ENCODE data around the gene TTR.

Gene TTR

DNA sequence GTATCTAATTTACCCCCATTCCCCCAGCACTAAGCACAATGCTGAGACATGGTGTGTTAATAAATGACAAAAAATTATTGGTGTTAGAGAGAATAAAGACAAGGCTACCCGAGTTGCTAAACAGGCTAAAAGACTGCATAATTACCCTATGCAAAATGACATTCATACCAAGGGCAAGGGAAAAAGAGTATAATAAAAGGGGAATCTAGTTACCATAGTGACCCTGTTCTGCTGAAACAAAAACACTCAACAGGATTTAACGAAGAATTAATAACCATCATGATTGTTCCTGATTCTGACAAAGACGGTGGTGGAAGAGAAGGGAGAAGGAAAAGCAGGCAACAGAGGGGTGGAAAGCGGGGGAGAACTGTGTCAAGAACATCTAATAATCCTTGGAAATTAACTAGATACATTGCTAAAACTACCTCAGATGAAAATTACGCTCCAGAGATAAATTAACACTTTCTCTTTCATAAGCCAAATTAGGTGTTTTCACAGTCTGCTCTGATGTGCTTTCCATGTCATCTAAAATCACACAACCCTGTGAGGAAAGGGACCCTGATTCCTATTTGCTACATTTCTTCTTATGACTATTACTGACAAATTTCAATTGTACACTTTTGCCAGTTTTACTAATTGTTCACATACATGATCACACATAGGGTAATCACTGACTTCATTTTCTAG is 25.5 kb downstream of the TTR start:
- no peak for DNase-seq

DNA sequence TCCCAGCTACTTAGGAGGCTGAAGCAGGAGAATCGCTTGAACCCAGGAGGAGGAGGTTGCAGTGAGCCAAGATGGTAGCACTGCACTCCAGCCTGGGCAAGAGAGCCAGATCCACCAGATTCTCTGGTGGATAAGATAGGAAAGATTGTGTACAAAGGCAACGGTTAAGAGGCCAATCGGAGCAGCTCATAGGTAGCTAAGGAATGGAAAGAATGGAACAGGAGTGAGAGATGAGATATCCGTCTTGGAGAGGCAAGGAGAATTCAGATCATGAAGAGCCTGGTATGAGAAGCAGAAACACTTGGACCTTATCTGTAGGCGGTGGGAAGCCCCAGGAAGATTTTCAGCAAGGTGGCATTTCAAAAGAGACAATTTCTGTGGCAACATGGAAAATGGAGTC is 27.1 kb downstream of the TTR start:
- DNase-seq, result no peak

DNA sequence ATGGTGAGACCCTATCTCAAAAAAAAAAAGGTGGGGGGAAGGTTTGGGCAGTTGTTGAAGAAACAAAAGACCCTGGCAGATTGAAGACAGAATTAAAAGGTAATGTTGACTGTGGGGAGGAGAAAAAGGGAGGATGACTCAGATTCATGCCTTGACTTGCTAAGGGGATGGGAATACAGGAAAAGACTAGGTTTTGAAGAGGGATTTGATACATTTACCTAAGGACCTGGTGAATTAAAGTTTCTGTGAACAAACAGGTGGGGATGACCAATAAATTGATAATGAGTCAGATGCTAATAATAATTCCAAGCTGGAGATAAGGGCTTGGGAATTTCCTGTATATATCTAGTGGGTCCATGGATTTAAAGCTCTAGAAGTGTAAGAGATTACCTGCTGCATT is 27.6 kb downstream of the TTR start:
- DNase-seq, result no peak

DNA sequence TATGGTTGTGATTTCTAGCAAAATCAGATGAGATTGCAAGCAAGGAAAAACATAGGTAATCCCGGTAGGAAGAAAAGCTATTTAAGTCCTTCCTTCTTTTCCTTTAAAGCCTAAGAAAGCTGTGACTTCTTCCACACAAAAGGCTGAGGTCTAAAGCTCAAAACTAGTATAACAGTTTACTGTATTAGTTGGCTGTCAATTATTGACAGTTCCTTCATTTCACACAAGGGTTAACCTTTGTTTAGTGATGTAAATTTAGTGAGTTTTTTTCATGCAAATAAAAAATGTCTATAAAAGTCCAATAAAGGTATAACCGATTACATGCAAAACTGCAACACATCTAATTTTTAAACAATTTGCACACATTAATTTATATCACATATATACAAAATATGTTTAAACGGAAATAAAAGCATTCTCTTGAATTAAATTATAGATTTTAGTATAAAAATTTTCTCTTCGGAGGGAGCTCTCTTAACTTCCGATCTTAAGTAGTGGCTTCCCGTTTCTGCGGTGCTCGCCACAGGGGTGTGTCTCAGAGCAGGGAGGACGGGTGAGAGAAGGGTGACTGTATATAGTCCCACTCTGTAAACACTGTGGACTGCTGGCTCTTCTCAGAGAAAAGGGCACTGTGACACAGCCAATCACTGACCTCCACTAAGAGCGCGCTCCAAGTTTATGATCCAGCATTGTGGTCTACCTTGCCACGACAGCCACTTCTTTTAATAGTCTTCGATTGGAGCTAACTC is 33.4 kb downstream of the TTR start:
- no peak for DNase-seq

DNA sequence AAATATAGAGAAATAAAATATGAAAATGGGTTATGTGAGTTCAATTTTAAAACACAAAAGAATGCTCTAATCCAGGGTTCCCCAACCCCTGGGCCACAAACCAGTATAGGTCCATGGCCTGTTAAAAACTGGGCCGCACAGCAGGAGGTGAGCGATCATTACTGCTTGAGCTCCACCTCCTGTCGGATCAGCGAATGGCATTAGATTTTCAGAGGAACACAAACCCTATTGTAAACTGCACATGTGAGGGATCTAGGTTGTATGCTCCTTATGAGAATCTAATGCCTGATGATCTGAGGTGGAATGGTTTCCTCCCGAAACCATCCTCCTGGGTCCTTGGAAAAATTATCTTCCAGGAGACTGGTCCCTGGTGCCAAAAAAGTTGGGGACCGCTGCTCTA is 34.7 kb downstream of the TTR start:
- DNase-seq, result no peak

DNA sequence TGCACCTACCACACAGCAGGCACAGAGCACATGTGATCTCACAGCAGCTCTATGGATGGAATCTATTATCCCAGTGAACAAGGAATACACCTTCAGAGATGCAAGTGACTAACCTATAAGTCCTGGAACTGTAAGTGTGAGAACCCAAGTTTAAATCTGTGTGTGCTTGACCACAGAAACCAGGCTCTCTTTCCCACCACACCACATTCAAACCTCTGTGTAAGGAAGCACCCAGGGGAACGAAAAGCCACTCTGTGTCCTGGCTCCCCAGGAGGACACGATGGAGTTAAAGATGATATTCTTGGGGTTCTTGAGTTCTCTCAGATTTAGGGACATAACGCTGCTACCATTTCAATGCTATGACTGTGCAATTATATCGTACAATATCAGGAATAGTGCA is 38.9 kb downstream of the TTR start:
- no peak for DNase-seq

DNA sequence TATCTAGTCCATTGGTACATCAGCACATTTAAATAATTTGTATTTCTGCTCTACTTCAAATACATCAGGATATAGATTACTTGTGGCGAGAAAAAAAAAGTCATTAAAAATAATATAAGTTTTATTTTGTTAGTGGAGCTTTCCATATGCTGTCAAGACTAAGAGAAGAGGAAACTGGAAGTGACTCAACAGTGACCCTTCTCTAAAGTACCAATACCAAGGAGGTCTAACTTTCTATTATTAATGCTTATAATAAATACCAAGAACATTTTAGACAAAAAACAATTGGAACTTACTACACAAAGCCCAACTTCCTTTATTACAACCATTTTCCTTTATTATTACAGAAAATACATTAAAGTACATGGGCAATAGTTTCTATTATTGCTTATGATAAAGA is 39.8 kb downstream of the TTR start:
- DNase-seq, result no peak

DNA sequence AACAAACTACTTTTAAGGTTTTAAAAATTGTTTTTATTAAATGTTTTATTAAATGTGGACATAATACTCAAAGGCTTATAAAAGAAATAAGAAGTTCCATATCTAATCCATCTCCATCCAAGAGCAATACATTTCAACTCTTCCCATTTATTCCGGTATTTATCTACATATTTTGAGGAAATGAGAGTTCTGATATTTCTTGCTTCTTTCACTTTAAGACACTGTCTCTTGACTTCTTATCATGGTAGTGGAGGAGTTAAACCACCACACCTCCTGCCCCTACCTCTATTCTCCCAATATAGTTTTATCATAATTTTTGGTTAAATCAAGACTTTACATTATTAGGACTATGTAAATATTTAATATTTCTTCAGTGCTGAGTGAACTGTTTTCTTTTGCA is 40.7 kb downstream of the TTR start:
- DNase-seq, result no peak

DNA sequence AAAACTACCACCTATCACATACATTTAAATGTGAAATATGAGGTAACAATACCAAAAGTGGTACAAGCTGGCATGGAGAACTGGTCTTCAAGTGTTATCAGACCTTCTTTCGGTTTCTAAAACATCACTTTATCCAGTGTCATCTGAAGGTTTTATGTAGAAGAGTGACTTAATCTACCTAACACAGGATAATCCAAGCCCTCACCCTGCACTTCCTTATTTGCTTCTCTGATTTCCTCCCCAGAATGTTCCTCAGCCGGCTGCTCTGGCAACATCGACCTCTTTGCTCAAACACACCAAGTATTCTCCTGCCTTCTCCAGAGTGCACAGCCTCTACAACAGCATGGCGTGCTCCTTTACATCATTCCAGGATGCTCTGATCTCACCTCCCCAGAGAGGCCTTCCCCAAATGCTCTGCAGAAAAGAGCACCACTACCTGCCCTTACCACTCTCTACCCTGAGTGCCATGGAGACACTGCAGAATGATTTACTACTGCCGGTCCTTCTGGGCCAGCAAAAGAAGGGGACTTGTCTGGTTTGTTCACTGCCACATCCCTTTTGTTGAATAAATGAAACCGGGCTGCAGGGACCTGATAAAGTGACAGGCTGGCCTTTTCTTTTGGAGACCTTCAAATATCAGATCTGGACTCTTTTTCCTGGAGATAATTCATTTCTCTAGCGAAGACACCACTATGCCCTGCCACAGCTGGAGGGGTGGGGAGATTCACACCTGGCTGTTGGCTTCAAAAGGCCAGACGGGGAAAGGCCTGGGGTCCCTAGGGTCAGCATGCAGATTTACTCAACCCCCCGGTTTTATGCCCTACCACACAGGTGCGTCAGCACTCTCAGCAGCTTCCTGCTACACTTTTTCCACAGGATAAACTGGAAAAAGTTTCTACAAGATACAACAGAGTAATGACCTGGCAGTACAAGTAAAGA is 42.0 kb downstream of the TTR start:
- no peak for DNase-seq

DNA sequence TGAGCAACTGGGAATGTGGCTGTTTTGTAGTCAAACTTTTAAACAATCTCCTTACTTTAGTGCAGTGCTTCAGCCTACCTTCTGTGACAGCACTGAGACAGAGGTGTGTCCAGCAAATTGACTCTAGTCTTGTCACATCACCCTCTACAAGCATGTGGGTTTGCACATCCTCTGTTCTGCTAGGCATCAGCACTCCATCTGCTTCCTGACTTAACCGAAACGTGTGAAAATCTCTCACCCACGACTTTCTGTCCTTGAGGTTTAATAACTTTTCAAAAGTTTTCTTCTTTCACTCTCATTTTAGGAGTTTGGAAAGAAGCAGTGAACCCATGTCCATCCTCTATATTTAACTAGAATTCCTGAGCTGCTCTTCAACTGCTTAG is 42.6 kb downstream of the TTR start:
- DNase-seq, result peak in 1 of 2 donors; percentile 23

DNA sequence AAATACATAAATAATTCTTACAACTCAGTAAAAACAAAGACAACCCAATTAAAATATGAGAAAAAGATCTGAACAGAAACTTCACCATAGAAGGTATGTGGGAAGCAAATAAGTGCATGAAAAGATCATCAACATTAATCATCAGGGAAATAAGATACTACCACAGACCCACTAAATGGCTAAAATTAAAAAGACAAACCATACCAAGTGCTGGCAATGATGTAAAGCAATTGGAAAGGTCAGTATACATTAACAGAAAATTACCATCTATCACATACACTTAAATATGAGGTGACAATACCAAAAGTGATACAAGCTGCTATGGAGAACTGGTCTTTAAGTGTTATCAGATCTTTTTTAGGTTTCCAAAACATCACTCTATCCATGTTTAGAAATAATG is 44.7 kb downstream of the TTR start:
- no peak for DNase-seq

DNA sequence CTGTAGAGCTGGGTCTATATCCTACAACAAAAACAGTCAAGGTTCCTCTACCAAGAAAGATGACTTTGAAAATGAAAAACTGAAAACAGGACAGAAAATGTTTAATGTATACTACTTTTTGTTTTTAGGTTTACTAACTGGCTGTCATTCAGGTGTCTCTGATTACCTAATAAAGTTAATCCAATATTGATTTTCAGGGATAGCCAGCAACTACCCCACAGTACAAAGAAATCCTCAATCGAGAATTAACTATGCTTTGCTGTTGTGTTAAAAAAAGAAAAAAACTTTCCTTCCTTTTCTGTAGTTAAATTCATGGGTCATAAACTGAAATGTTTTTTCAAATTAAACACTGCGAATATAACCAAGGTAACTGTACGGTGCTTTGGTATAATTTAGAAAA is 45.8 kb downstream of the TTR start:
- no peak for DNase-seq

DNA sequence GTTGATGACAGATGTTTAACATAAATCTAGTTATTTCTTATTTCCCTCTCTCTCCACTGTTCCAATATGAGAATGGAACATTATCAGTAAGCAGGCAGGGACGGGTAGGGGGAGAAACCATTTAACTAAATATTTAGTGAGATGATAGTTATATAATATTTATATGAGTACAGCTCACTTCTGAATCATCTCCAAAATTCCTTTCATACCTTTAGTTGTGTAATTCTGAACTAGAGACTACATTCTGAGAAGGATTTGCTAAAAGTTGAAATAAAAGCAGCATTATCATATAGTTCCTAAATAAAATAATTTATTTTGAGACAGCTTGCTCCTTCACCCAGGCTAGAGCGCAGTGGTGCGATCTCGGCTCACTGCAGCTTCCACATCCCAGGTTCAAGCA is 51.3 kb downstream of the TTR start:
- DNase-seq, result no peak

DNA sequence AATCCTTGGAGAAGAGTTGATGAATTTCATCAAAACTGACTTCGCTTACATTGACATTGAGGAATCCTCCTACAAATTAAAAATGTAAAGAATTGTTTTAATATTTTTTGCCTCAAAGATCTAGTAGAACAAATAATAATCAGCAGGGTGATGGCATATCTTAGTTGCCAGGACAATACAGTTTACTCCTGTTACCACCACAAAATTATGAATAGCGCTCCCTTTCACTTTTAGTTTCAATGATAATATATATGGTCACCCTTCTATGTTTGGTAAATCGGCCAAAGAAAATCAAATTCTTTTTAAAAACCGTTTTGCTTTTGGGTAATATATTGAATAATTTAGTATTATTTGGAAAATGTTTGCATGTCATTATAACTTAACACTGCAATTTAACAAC is 53.7 kb downstream of the TTR start:
- DNase-seq, result no peak

DNA sequence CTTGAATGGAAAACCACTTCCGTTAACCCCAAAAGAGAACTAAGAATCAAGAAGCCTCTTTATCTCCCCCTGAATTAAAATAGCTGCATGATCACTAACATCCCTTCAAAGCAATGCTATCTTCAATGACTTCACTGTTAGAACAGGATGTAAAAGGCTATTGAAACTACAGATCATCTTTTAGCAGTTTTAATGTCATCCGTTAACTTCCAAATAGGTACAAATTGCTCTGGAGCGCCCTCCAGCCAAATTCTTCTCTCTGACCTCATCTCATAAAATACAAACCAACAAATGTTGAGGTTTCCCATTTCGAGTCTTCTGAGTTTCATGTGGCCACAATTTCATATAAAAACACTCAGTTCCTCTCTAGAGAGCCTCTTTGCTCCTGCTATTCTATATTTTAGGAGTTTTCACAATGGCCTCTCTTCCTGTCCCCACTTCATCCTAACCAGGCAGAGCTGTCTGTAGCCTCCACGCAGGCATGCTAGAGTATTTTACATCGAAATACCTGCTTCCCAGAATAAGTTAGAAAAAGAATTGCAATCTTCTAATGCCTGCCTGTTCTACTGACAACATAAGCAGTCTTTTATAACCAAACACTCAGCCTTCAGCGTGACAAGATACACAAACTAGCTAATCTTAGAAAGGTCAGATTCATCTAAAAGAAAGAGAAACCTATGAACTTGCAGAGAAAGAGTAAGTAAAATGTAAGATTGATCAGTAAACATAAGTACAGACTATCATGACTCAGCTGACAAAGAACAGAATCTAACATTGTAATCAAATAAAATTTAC is 54.9 kb downstream of the TTR start:
- no peak for DNase-seq

DNA sequence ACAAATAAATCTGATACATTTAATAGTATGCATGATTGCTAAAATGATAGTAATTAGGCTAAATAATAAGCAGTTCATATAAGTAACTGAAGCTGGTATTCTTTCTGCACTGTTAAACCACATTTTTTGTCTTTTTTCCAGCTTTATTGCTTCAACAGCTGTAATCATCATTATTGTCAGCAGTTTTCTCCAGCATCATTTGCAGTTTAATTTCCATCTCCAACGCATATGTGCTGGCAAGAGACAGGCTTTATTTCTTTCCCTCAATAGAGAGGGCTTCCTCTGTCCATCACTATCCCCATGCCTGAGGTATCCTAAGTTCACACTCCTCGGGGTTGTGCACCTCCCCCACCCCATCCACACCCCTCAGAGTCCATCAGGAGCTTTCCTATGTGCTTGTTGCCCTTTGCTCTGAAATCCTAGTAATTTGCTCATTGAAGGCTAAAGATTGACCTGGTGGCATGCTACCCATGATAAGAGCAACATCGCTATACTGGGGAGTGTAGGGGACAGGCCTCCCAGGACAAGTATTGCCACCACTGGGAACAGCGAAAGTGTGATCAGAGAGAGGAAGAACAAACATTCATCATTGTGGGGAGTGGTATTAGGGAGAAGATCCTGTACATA is 55.6 kb downstream of the TTR start:
- DNase-seq, result no peak
